OCI-LY3 (cell line): Measurements from ENCODE around the gene CAMTA1.
"Not testable (repeated sequence)": the region's sequence is repeated elsewhere in the genome, so short reads cannot be mapped to it uniquely, and the experiment has no call there.

Experiments used
- H2AFZ ChIP-seq: fragments of 200-600, 300-600 bp; shearing (Covaris generic); 2 replicates; pipeline ENCODE4 v1.6.0; 2014; ENCODE audit warnings: antibody characterized with exemption, low read depth, low read length
- H3K27ac ChIP-seq: fragments of 200-600, 300-600 bp; sonication (generic); 2 replicates; pipeline ENCODE4 v1.5.1; 2014; ENCODE audit warnings: mild to moderate bottlenecking, low read length, moderate library complexity, mixed read lengths
- H3K27me3 ChIP-seq: fragments of 200-600, 300-600 bp; sonication (generic); 2 replicates; pipeline ENCODE4 v1.6.1; 2014; ENCODE audit warnings: low read depth, low read length, mixed read lengths
- H3K36me3 ChIP-seq: fragments of 200-600, 300-600 bp; sonication (generic); replicated peaks from 2 replicates; pipeline ENCODE3; 2014; ENCODE audit warnings: low read depth, low read length, mixed read lengths
- H3K4me1 ChIP-seq: fragments of 300-600, 200-600 bp; sonication (generic); 2 replicates; pipeline ENCODE4 v1.6.1; 2014; ENCODE audit warnings: low read length, mixed read lengths
- H3K4me2 ChIP-seq: fragments of 200-600, 300-600 bp; sonication (generic); 2 replicates; pipeline ENCODE4 v1.6.1; 2014; ENCODE audit warnings: low read length, mixed read lengths
- H3K4me3 ChIP-seq: fragments of 300-600, 200-600 bp; sonication (generic); 2 replicates; pipeline ENCODE4 v1.5.1; 2014; ENCODE audit warnings: antibody characterized with exemption, mild to moderate bottlenecking, low read length, moderate library complexity
- H3K79me2 ChIP-seq: fragments of 300-600, 200-600 bp; shearing (Covaris generic); 2 replicates; pipeline ENCODE4 v1.6.1; 2014; ENCODE audit warnings: mild to moderate bottlenecking, low read length, mixed read lengths
- H3K9ac ChIP-seq: fragments of 300-600, 200-600 bp; shearing (Covaris generic); 2 replicates; pipeline ENCODE4 v1.6.0; 2014; ENCODE audit warnings: mild to moderate bottlenecking, low read length, moderate library complexity
- H3K9me3 ChIP-seq: fragments of 200-600, 300-600 bp; shearing (Covaris generic); 2 replicates; pipeline ENCODE4 v1.6.1; 2014; ENCODE audit warnings: low read length, mixed read lengths; ENCODE audit not compliant: insufficient read depth
- H4K20me1 ChIP-seq: fragments of 200-600, 300-600 bp; sonication (generic); 2 replicates; pipeline ENCODE4 v1.6.1; 2016; ENCODE audit warnings: low read length, mixed read lengths; ENCODE audit not compliant: insufficient read depth
- CTCF ChIP-seq: fragments of 200-600, 300-600 bp; sonication (generic); IDR thresholded peaks from 2 replicates; pipeline ENCODE4 v1.5.1; 2014; ENCODE audit warnings: antibody characterized with exemption, low read length, low read depth
- EZH2phosphoT487 ChIP-seq: fragments of 200-600 bp; shearing (Covaris generic); IDR thresholded peaks from 2 replicates; pipeline ENCODE4 v1.6.1; 2018; ENCODE audit warnings: antibody characterized with exemption, mixed run types, low read depth

CAMTA1 gene

GRCh38 chr1:7684861-7685635, 899.8 kb downstream of the CAMTA1 start:
- no peak overlapping the region for H3K4me2 ChIP-seq
- no peak overlapping the region for H3K9ac ChIP-seq
- H3K79me2 ChIP-seq: no peaks in the 10 kb centered on the region
- H3K27me3 ChIP-seq: no peaks in the 10 kb centered on the region
- H3K27ac ChIP-seq: no peak overlapping the region
- H3K4me3 ChIP-seq: no peak overlapping the region
- H3K4me1 ChIP-seq: no peaks in the 10 kb centered on the region
- no peak for TF ChIP-seq CTCF
- no peak for TF ChIP-seq EZH2phosphoT487
- no peak overlapping the region for H2AFZ ChIP-seq
- H3K9me3 ChIP-seq: no peaks in the 10 kb centered on the region
- H3K36me3 ChIP-seq: no peaks in the 10 kb centered on the region
- H4K20me1 ChIP-seq: no peaks in the 10 kb centered on the region

DNA sequence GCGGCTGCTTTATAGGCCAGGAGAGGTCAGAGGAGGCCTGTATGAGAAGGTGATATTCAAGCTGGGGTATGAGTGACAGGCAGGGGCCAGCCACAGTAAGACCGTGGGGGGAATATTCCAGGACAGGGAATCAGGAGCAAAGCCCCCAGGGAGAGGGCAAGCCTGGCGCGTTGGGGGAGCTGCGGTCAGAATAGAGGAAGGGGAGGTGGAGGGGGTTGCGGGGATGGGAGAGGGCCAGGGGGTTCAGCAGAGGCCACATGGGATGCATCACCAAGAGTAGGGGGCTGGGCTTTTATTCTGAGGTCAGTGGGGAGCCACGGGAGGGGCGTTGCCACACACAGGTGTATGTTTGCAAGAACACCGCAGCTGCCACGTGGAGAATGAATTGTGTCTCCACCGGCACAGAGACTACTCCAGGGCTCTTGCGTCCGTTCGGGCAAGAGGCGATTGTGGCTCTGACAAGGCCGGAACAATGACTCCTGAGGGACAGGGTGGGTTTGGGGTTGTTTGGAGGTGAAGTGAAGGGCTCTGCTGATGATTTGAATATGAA, 901.1 kb downstream of the CAMTA1 start:
- Histone ChIP-seq H3K9me3 (no peaks in the 10 kb centered on the region), H3K4me2 (no peak overlapping the region), H3K36me3 (no peaks in the 10 kb centered on the region), H3K4me3 (no peak overlapping the region), H3K27me3 (no peaks in the 10 kb centered on the region), H3K27ac (no peak overlapping the region), H3K4me1 (no peaks in the 10 kb centered on the region), H2AFZ (no peak overlapping the region), H3K79me2 (no peaks in the 10 kb centered on the region), H3K9ac (no peak overlapping the region), H4K20me1 (no peaks in the 10 kb centered on the region)
- TF ChIP-seq EZH2phosphoT487 (no peak), CTCF (no peak)

DNA sequence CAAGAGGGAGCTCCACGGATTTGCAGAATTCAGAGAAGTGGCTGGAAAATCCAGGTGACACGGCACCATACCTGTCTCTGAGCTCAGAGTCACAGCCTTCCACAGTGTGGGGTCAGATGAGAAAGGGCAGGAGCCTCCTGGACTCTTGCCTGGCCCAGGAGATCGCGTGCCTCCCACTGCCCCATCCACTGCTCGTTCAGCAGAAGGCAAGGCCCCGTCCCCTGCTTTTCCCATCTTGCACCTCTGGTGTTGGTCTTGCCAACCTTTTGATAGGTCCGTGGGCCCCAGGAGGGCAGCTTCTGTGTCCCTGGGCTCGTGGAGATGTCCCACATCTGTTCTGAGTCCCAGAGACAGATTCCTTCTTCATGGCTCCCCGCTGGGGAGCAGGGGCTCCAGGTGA, 902.2 kb downstream of the CAMTA1 start:
- H3K27me3 ChIP-seq: no peaks in the 10 kb centered on the region
- H3K79me2 ChIP-seq: no peaks in the 10 kb centered on the region
- no peak overlapping the region for H3K4me3 ChIP-seq
- no peaks in the 10 kb centered on the region for H3K9me3 ChIP-seq
- H3K27ac ChIP-seq: no peak overlapping the region
- H3K9ac ChIP-seq: no peak overlapping the region
- no peaks in the 10 kb centered on the region for H3K36me3 ChIP-seq
- no peak for TF ChIP-seq EZH2phosphoT487
- no peak for TF ChIP-seq CTCF
- no peak overlapping the region for H2AFZ ChIP-seq
- no peak overlapping the region for H3K4me2 ChIP-seq
- H4K20me1 ChIP-seq: no peaks in the 10 kb centered on the region
- no peaks in the 10 kb centered on the region for H3K4me1 ChIP-seq

- no peaks in the 10 kb centered on the region for H3K79me2 ChIP-seq
- no peak overlapping the region for H3K9ac ChIP-seq
- no peak overlapping the region for H2AFZ ChIP-seq
- no peaks in the 10 kb centered on the region for H4K20me1 ChIP-seq
- no peak overlapping the region for H3K4me3 ChIP-seq
- TF ChIP-seq CTCF (no peak), EZH2phosphoT487 (no peak)
- no peaks in the 10 kb centered on the region for H3K9me3 ChIP-seq
- no peak overlapping the region for H3K27ac ChIP-seq
- H3K36me3 ChIP-seq: no peaks in the 10 kb centered on the region
- no peaks in the 10 kb centered on the region for H3K4me1 ChIP-seq
- H3K4me2 ChIP-seq: no peak overlapping the region
- H3K27me3 ChIP-seq: no peaks in the 10 kb centered on the region
Measured at GRCh38 chr1:7688659-7689058, 903.4 kb downstream of the CAMTA1 start.

- not testable (repeated sequence) for H3K4me3 ChIP-seq, H3K27ac ChIP-seq, H3K9me3 ChIP-seq, H3K27me3 ChIP-seq, H4K20me1 ChIP-seq, H3K79me2 ChIP-seq, H3K36me3 ChIP-seq, H3K4me1 ChIP-seq, H3K9ac ChIP-seq, H2AFZ ChIP-seq, H3K4me2 ChIP-seq
Measured at GRCh38 chr1:7689307-7689706, 904.1 kb downstream of the CAMTA1 start.
